HTR-8/SVneo (cell line): ENCODE data around the gene HOXD10.

Experiments
- DNase-seq: peaks from one replicate; pipeline ENCODE4 v3.0.0; 2011; ENCODE audit warnings: low spot score, mixed read lengths; ENCODE audit not compliant: insufficient read length
- FAIRE-seq: peaks from 2 replicates; lab custom pipeline; 2011; peaks lifted over from hg19 to GRCh38; lab: Jason Lieb, UNC

Gene HOXD10

GRCh38 chr2:176093898-176094249 is 22.7 kb upstream of the HOXD10 start:
- FAIRE-seq (no peak), DNase-seq (no peak)

GRCh38 chr2:176094349-176094748 is 22.2 kb upstream of the HOXD10 start:
- FAIRE-seq (no peak), DNase-seq (no peak)

GRCh38 chr2:176095421-176095820 is 21.2 kb upstream of the HOXD10 start:
- FAIRE-seq (no peak), DNase-seq (no peak)

- FAIRE-seq (no peak), DNase-seq (no peak)
These were observed 20.2 kb upstream of the HOXD10 start for GRCh38 chr2:176096243-176096985.

DNA sequence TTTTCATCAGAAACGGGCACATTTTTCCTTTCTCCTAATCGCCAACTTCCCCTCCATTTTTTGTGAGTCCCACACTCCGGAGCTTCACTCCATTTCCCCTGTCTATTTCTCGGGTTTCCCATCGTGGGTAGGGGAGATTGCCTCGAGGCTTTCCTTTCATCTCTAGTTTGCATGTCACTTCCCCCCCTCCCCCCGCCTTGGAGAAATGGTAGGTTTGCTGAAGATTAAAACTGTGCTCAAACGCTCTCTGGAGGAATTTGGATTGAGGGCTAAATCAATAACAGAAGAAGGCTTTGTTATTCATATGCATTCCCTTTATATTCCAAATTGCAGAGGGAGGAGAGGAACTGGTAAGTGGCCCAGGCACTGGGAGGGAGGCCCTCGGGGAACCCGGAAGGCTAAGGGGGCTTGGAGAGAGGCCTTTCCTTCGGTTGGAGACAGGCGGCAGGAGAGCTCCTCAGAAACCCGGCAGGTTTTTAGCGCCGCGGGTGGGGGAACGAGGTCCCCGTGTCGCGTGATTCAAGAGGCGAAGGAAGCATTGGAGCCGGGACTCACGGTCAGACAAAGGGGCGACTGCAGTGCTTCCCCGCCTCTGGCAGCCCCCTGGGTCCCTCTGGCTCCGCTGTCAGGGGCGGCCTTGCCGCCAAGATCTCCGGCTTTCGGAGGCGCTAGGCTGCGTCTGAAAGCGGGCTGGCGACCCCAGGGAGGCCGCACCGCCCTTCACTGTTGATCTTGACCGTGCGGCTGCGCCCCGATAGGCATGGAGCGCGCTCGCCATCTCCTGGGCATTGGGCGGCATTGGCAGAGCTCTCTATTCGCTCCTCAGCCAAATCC is 19.4 kb upstream of the HOXD10 start:
- DNase-seq (peak; percentile 84), FAIRE-seq (peak; percentile 86)

DNA sequence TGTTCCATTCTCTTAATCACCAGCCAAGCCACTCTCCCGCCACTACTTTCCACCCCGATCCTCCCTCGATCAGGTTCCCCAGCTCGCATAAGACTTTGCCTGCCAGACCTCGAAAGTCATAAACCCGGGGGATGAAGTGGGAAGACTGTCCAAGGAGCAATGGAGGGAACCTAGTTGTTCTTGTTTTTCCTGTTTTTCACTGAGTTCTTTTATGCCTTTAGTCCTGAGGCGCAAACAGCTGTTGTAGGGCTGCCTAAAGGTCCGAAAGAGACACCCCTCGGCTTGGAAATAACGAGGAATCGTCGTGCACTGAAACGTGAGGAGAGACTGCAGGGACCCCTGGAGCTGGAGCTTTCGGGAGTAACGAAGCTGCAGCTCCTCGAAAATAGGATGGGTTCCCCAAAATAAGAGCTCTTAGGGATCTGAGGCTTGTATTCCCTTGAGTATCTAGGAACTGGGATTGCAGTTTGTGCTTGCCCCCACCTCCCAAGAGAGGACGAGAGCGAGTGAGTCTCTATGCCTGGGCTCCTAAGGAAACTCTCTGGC is 18.7 kb upstream of the HOXD10 start:
- FAIRE-seq, result no peak

DNA sequence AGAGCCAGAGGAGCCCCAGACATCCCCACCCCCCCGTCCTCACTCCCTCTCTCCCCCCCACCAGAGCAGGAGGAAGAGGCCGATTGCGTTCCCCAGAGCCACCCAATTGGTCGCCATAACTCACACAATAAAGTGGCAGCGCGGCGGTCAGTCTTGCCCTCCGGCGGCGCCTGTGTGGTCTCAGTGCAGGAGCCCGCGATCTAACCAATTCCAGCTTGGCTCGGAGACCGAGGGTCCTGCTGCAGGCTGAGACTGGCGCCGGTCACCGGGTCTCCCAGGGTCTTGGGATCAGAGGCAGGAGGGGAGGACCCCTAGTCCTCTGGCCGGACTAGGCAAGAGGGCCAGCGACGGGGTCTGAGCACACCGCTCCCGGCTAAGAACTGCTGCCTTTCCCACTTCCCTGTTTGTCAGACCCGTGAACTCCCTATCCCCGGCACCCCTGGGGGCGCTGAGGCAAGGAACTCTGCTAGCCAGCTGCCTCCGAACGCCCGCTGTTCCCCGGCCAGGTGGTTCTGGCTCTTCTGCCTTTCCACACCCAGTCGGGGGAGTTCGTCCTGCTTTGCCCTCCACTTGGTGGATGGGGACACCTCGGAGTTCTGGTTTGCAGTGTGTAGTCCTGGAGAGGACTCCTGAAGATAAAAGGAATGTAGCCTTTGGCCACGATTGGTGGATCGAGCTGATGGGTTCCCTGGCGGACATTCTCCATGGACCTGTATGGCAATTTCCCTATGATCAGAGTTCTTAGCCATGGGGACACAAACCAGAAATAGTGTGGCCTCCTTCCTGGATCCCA is 18.0 kb upstream of the HOXD10 start:
- DNase-seq (no peak), FAIRE-seq (no peak)

More for the DNA sequence above, 18.7 kb upstream of the HOXD10 start:
- DNase-seq, result no peak

GRCh38 chr2:176099159-176099727 is 17.3 kb upstream of the HOXD10 start:
- DNase-seq (no peak), FAIRE-seq (no peak)

DNA sequence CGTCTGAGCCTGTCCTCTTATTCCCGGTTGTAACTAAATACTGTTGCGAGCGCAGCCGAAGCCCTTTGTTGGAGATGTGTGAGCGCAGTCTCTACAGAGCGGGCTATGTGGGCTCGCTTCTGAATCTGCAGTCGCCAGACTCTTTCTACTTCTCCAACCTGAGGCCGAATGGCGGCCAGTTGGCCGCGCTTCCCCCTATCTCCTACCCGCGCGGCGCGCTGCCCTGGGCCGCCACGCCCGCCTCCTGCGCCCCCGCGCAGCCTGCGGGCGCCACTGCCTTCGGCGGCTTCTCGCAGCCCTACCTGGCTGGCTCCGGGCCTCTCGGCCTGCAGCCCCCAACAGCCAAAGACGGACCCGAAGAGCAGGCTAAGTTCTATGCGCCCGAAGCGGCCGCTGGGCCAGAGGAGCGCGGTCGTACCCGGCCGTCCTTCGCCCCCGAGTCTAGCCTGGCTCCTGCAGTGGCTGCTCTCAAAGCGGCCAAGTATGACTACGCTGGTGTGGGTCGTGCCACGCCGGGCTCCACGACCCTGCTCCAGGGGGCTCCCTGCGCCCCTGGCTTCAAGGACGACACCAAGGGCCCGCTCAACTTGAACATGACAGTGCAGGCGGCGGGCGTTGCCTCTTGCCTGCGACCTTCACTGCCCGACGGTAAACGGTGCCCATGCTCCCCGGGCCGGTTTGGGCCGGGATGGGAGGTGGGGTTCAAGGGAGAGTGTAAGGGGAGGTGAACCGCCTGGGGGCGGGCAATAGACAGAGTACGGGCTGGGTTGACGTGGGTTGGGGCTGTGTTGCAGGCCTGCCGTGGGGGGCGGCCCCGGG is 16.6 kb upstream of the HOXD10 start, which contains the start of gene HOXD12:
Gene HOXD12, plus strand, starts transcription at position 68 of the 819 bp plus-strand sequence. Its CDS starts 7 bp downstream, at position 75.
- FAIRE-seq, result no peak

DNA sequence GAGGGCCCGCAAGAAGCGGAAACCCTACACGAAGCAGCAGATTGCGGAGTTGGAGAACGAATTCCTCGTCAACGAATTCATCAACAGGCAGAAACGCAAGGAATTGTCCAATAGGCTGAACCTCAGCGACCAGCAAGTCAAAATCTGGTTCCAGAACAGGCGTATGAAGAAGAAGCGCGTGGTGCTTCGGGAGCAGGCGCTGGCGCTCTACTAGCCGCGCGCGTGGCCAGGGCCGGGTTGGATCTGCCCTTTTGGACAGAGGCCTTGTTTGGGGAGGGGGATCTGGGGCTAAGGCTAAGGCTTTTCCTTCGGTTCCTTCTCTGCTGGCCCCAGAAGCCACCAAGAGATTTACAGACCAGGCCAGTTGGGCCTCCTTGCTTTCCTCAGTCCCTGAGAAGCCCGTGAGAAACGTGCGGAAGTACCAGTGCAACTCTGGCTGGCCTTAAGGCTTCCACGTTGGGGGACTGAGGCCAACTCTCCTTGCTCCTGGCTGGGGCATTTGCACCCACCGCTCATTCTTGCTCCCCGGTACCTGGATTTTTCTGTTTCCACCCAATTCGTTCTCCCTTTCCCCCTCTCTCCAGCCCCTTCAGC is 15.9 kb upstream of the HOXD10 start:
- no peak for DNase-seq
- no peak for FAIRE-seq

More for the DNA sequence above, 16.6 kb upstream of the HOXD10 start, which contains the start of gene HOXD12:
- no peak for DNase-seq

GRCh38 chr2:176101216-176101830 is 15.3 kb upstream of the HOXD10 start:
- FAIRE-seq (no peak), DNase-seq (no peak)

DNA sequence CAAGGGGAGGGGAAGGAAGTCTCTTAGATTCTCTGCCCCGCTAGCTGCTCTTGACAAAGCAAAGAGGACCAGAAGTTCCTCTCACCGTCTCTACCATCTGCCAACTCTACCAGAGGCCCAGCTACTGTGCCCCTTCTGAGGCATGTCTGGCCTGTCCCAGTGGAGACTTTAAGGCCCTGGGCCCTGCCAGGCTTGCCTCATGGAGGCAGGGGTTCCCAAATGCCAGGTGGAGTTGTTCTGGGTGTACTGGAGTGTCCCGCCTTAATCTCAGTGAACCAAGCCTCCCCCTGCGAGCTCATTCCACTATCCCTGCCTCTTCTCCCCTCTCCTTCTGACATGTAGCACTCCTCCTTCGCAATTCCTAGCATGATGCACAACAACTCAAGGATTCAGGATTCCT is 14.7 kb upstream of the HOXD10 start:
- DNase-seq, result no peak
- no peak for FAIRE-seq

- FAIRE-seq, result no peak
- DNase-seq, result no peak
These were observed 14.2 kb upstream of the HOXD10 start for GRCh38 chr2:176102309-176102866.

DNA sequence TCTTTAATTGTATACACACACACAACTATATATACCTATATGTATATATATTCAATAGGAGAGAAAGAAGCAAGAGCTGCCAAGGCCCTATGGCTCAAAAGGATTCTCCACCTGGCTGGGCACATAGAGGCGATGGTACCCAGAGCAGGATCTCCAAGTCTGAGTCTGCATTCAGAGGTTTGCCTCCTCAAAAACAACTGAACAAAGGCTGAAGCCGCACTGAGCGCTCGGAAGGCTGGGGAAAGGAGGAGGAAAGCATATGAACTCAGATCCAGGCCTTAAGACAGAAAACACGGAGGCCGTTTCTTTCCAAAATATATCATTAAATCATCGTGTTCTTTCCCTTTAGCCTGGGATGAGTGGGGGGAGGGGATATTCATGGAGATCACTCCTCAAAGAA is 13.4 kb upstream of the HOXD10 start:
- DNase-seq (no peak), FAIRE-seq (no peak)

- FAIRE-seq (no peak), DNase-seq (no peak)
These were observed 12.7 kb upstream of the HOXD10 start for GRCh38 chr2:176103742-176104315.

- DNase-seq (peak; percentile 74), FAIRE-seq (no peak)
These were observed 12.1 kb upstream of the HOXD10 start for GRCh38 chr2:176104316-176105077.
